Nucleus accumbens (tissue), 56 donors: ENCODE data around the gene CNKSR3.

Source experiments
- DNase-seq, 56 donors: peaks; one replicate each; lab custom pipeline; 2025; lab: John Stamatoyannopoulos, UW

Gene CNKSR3

GRCh38 chr6:154359161-154359574 lies 151.3 kb downstream of the CNKSR3 start:
- DNase-seq, result peak in 1 of 56 donors; percentile 6

- no peak for DNase-seq
These were observed 152.4 kb downstream of the CNKSR3 start for GRCh38 chr6:154358019-154358545.

GRCh38 chr6:154356690-154357089 lies 153.8 kb downstream of the CNKSR3 start, which contains the start of gene IPCEF1:
IPCEF1 (minus strand) TSS chr6:154356803; CDS start chr6:154265947, 90,856 bp downstream.
- no peak for DNase-seq

GRCh38 chr6:154356113-154356512 lies 154.4 kb downstream of the CNKSR3 start:
- no peak for DNase-seq

GRCh38 chr6:154354265-154354777 lies 156.2 kb downstream of the CNKSR3 start:
- DNase-seq, result no peak

GRCh38 chr6:154353626-154354025 lies 156.9 kb downstream of the CNKSR3 start:
- no peak for DNase-seq

GRCh38 chr6:154352898-154353585 lies 157.4 kb downstream of the CNKSR3 start:
- no peak for DNase-seq

GRCh38 chr6:154350293-154350692 lies 160.2 kb downstream of the CNKSR3 start:
- DNase-seq, result no peak

- DNase-seq, result no peak
These were observed 162.5 kb downstream of the CNKSR3 start for GRCh38 chr6:154347981-154348380.

- no peak for DNase-seq
These were observed 164.7 kb downstream of the CNKSR3 start for GRCh38 chr6:154345811-154346210.

- DNase-seq, result peak in 5 of 56 donors; percentile 5 to 25 (median 8)
These were observed 166.8 kb downstream of the CNKSR3 start for GRCh38 chr6:154343473-154344308.

GRCh38 chr6:154341871-154342270 lies 168.6 kb downstream of the CNKSR3 start:
- DNase-seq, result no peak

GRCh38 chr6:154341336-154341735 lies 169.1 kb downstream of the CNKSR3 start:
- no peak for DNase-seq
